Activated gamma-delta T cell treated with anti-CD3 and anti-CD28 coated beads, Interleukin-2, amount 50 U/mL, for 16 hours (primary cell): ENCODE results near the gene UGT3A1.
"Not testable (repeated sequence)": the region's sequence is repeated elsewhere in the genome, so short reads cannot be mapped to it uniquely, and the experiment has no call there.

Source experiments
- DNase-seq: peaks from one replicate; pipeline ENCODE4 v3.0.0-alpha.2; 2020; ENCODE audit warnings: low read depth

Gene UGT3A1

GRCh38 chr5:35990941-35991611 lies at the start of gene UGT3A1:
Gene UGT3A1, minus strand, starts transcription at chr5:35991390. Its CDS starts 150 bp downstream, at chr5:35991240.
- DNase-seq: no peak

- DNase-seq: no peak
Measured at GRCh38 chr5:36035696-36036095, 44.5 kb upstream of the UGT3A1 start.

- not testable (repeated sequence) for DNase-seq
Measured at GRCh38 chr5:36034536-36035134, 43.4 kb upstream of the UGT3A1 start.

- DNase-seq: no peak
Measured at GRCh38 chr5:36033486-36033885, 42.3 kb upstream of the UGT3A1 start.

- DNase-seq: no peak
Measured at GRCh38 chr5:36033047-36033446, 41.9 kb upstream of the UGT3A1 start.

- no peak for DNase-seq
Measured at GRCh38 chr5:36031223-36031622, 40.0 kb upstream of the UGT3A1 start.

GRCh38 chr5:36029914-36030313 lies 38.7 kb upstream of the UGT3A1 start:
- no peak for DNase-seq

- no peak for DNase-seq
Measured at GRCh38 chr5:36028816-36029465, 37.8 kb upstream of the UGT3A1 start.

GRCh38 chr5:36027711-36028110 lies 36.5 kb upstream of the UGT3A1 start:
- no peak for DNase-seq

- DNase-seq: no peak
Measured at GRCh38 chr5:36026706-36027465, 35.7 kb upstream of the UGT3A1 start.

GRCh38 chr5:36022246-36022645 lies 31.1 kb upstream of the UGT3A1 start:
- not testable (repeated sequence) for DNase-seq

- DNase-seq: not testable (repeated sequence)
Measured at GRCh38 chr5:36019584-36019983, 28.4 kb upstream of the UGT3A1 start.

- no peak for DNase-seq
Measured at GRCh38 chr5:36017622-36018021, 26.4 kb upstream of the UGT3A1 start.

GRCh38 chr5:36017004-36017403 lies 25.8 kb upstream of the UGT3A1 start:
- no peak for DNase-seq

GRCh38 chr5:36013182-36013581 lies 22.0 kb upstream of the UGT3A1 start:
- DNase-seq: no peak

- DNase-seq: no peak
Measured at GRCh38 chr5:36009698-36010097, 18.5 kb upstream of the UGT3A1 start.

GRCh38 chr5:36007366-36007765 lies 16.2 kb upstream of the UGT3A1 start:
- DNase-seq: no peak

- DNase-seq: no peak
Measured at GRCh38 chr5:36006163-36006562, 15.0 kb upstream of the UGT3A1 start.

- no peak for DNase-seq
Measured at GRCh38 chr5:36001032-36001431, 9.8 kb upstream of the UGT3A1 start.

GRCh38 chr5:35999547-35999946 lies 8.4 kb upstream of the UGT3A1 start:
- DNase-seq: no peak

GRCh38 chr5:35996076-35996475 lies 4.9 kb upstream of the UGT3A1 start:
- DNase-seq: no peak

GRCh38 chr5:35990520-35990919 lies 670 bp downstream of the UGT3A1 start:
- DNase-seq: no peak

- no peak for DNase-seq
Measured at GRCh38 chr5:35988529-35988928, 2.7 kb downstream of the UGT3A1 start.
